ENCODE results near the gene GRIN3A. TPM values are rescaled to one million over a fixed set of nuclear protein-coding genes. Genes with fewer than 3 reads are reported as not detected.

Gene GRIN3A
- total RNA-seq, 1 experiment from 2014 or later = not detected

GRCh38 chr9:101591787-101592446, 146.5 kb downstream of the GRIN3A start:
- H3K9ac ChIP-seq (ENCODE audit: extremely low read depth, insufficient read length, low read length) = no peak overlapping the region
- Mint-ChIP-seq H3K36me3 (ENCODE audit: insufficient read depth in 1 of 3, low read depth in 3 of 3) (no peaks in the 10 kb centered on the region), H3K27ac (no peak overlapping the region), H3K27me3 (ENCODE audit: low read depth) (peaks cover 4% of the 10 kb centered on the region; the same call in 1 of the 2 replicates), H3K4me1 (peaks cover 3 to 7% of the 10 kb centered on the region in 2 experiments; a peak in 3 of 4 replicates), H3K4me3 (no peak overlapping the region), H3K9me3 (no peaks in the 10 kb centered on the region)
- H4K91ac ChIP-seq (ENCODE audit: insufficient read length, low read depth, low read length) = no peak overlapping the region
- DNase-seq = no peak
- no peak overlapping the region for H2BK20ac ChIP-seq (ENCODE audit: low read depth, low read length, poor library complexity, severe bottlenecking)
- H2BK5ac ChIP-seq (ENCODE audit: insufficient read length, low read length) = no peak overlapping the region
- no peak overlapping the region for H2BK12ac ChIP-seq (ENCODE audit: insufficient read length, low read depth, low read length)
- no peak overlapping the region for H3K4me2 ChIP-seq (ENCODE audit: insufficient read depth, insufficient read length, low read length)
- H3K4me1 ChIP-seq (ENCODE audit: insufficient read depth, low read length) = no peaks in the 10 kb centered on the region
- no peak overlapping the region for H4K5ac ChIP-seq (ENCODE audit: insufficient read length, low read depth, low read length)
- H2AFZ ChIP-seq (ENCODE audit: low read length) = no peak overlapping the region
- H3K23ac ChIP-seq (ENCODE audit: insufficient read length, low read depth, low read length) = no peak overlapping the region
- no peaks in the 10 kb centered on the region for H3K9me3 ChIP-seq (ENCODE audit: control insufficient read depth, low read depth, low read length)
- H2AK5ac ChIP-seq (ENCODE audit: insufficient read length, low read length) = no peak overlapping the region
- no peak overlapping the region for H4K8ac ChIP-seq (replicated peaks; ENCODE audit: insufficient read length, low read depth, low read length)
- H3T11ph ChIP-seq (ENCODE audit: low read length) = no peak overlapping the region
- no peak overlapping the region for H2BK120ac ChIP-seq (ENCODE audit: low read depth, low read length, poor library complexity, severe bottlenecking)
- no peaks in the 10 kb centered on the region for H3K27me3 ChIP-seq (ENCODE audit: insufficient read depth, low read length)
- no peaks in the 10 kb centered on the region for H3K23me2 ChIP-seq (ENCODE audit: insufficient read length, low read depth, low read length, poor library complexity, severe bottlenecking)
- no peak overlapping the region for H3K56ac ChIP-seq (ENCODE audit: insufficient read length, low read depth, low read length)
- H3K14ac ChIP-seq (ENCODE audit: insufficient read depth, low read length) = no peak overlapping the region
- no peaks in the 10 kb centered on the region for H3K79me2 ChIP-seq (ENCODE audit: insufficient read depth, low read length)
- H3K27ac ChIP-seq (ENCODE audit: insufficient read length, low read depth, low read length) = no peak overlapping the region
- no peak overlapping the region for H3K4ac ChIP-seq (ENCODE audit: low read depth, low read length)
- H4K20me1 ChIP-seq (ENCODE audit: control insufficient read depth, insufficient read depth, insufficient read length) = no peaks in the 10 kb centered on the region
- H2BK15ac ChIP-seq (ENCODE audit: low read depth, low read length) = no peak overlapping the region
- no peak for TF ChIP-seq CTCF (conservative IDR thresholded peaks at IDR 0.05)
- H3K79me1 ChIP-seq (ENCODE audit: insufficient read depth, low read depth, low read length, poor library complexity, severe bottlenecking) = no peaks in the 10 kb centered on the region
- no peak overlapping the region for H3K18ac ChIP-seq (ENCODE audit: insufficient read length, low read depth, low read length)

Data from H9 (cell line).